K562 (cell line): ENCODE results near the gene UBE2L3. TPM values are rescaled to one million over a fixed set of nuclear protein-coding genes. Genes with fewer than 3 reads are reported as not detected.

ENCODE experiments used
- ELK1 ChIP-seq: sonication (generic); formaldehyde crosslinking; IDR thresholded peaks from 2 replicates; pipeline ENCODE4 v1.8.1; 2022; ENCODE audit warnings: missing genetic modification reagents
- GTF2E2 ChIP-seq: fragments of 200-800 bp; sonication (Bioruptor generic); IDR thresholded peaks from 2 replicates; pipeline ENCODE4 v1.6.1; 2016; ENCODE audit warnings: missing genetic modification characterization, missing compliant biosample characterization
- HDAC3 ChIP-seq: fragments of 450-650 bp; IDR thresholded peaks from 2 replicates; pipeline ENCODE4 v1.6.1; 2018; ENCODE audit warnings: borderline replicate concordance, mild to moderate bottlenecking, moderate library complexity; ENCODE audit not compliant: partially characterized antibody
- SAP30 ChIP-seq: fragments of 200-600 bp; sonication (generic); IDR thresholded peaks from 2 replicates; pipeline ENCODE4 v1.6.1; 2012; ENCODE audit warnings: borderline replicate concordance, low read depth, mild to moderate bottlenecking, moderate library complexity, low read length, control low read depth, inconsistent platforms; ENCODE audit not compliant: insufficient read depth, poor library complexity, severe bottlenecking
- USF2 ChIP-seq: sonication (generic); formaldehyde crosslinking; IDR thresholded peaks from 2 replicates; pipeline ENCODE4 v1.5.0; 2020; ENCODE audit warnings: missing genetic modification reagents
- ZBTB2 ChIP-seq: fragments of 450-650 bp; IDR thresholded peaks from 2 replicates; pipeline ENCODE4 v1.6.1; 2016; ENCODE audit warnings: antibody characterized with exemption
- ZBTB40 ChIP-seq, 2 experiments: fragments of 450-650 bp in 1 of 2; sonication (generic) in 1 of 2; formaldehyde crosslinking in 1 of 2; IDR thresholded peaks; 2 replicates each; pipeline versions ENCODE4 v1.7.1 to v1.9.0; 2016 to 2022; ENCODE audit warnings: inconsistent platforms in 1 of 2, mild to moderate bottlenecking in 1 of 2, missing genetic modification reagents in 1 of 2
- ZBTB43 ChIP-seq: sonication (generic); formaldehyde crosslinking; IDR thresholded peaks from 2 replicates; pipeline ENCODE4 v1.8.0; 2023; ENCODE audit warnings: mild to moderate bottlenecking, missing genetic modification reagents
- ZNF212 ChIP-seq: fragments of 450-650 bp; formaldehyde crosslinking; IDR thresholded peaks from 2 replicates; pipeline ENCODE4 v1.4.0; 2020; ENCODE audit warnings: mild to moderate bottlenecking
- ZNF740 ChIP-seq, 3 experiments: fragments of 200-800 bp in 1 of 3; sonication (Bioruptor generic) in 1 of 3; sonication (generic) in 1 of 3; formaldehyde crosslinking in 1 of 3; IDR thresholded peaks; 2 replicates each; pipeline versions ENCODE4 v1.6.1 to v1.8.0; 2016 to 2022; ENCODE audit warnings: mild to moderate bottlenecking in 2 of 3, missing compliant biosample characterization in 2 of 3, missing genetic modification characterization in 2 of 3, missing genetic modification reagents in 1 of 3
- polyA plus RNA-seq, 8 experiments: library from polyadenylated mRNA; depleted of rRNA in 4 of 8; stranded (reverse) in 5 of 8; unstranded in 3 of 8; fragments of >200 nt; fragmentation: Nextera tagmentation in 2 of 8; fragmentation: Illumina TruSeq in 1 of 8; extraction: Ambion mirVana in 2 of 8; extraction: Trizol in 1 of 8; gene quantifications; 2 replicates each; pipeline versions ENCODE4 v1.2.1 to v1.2.3, GENCODE V29; 2011 to 2014; ENCODE audit warnings: inconsistent platforms in 1 of 8, missing spikeins in 1 of 8
- total RNA-seq, 7 experiments: library from RNA; depleted of rRNA in 6 of 7; stranded (reverse); fragments of >200 nt in 6 of 7; fragmentation: Illumina TruSeq in 2 of 7; extraction: Trizol in 2 of 7; gene quantifications; 2 replicates each; pipeline versions ENCODE4 v1.2.1 to v1.2.3, GENCODE V29; 2011 to 2021; ENCODE audit warnings: low replicate concordance in 1 of 7

Gene UBE2L3
- total and polyA plus RNA-seq, 9 of the 15 experiments (the other 6 are each of a cell fraction or from before 2014, with no cell fraction given): 215 to 625 (median 285) TPM

- TF ChIP-seq SAP30 (no peak), ZBTB40 (IDR thresholded peaks at IDR 0.05) (no peak), ZBTB40 (CRISPR knock-in tag; IDR thresholded peaks at IDR 0.05) (peak; percentile 37; the same call in 1 of the 2 replicates), ZBTB43 (CRISPR knock-in tag) (no peak), ZNF740 (CRISPR knock-in tag; IDR thresholded peaks at IDR 0.05) (no peak), ZNF740 (tag; IDR thresholded peaks at IDR 0.05) (no peak), ZBTB2 (no peak), USF2 (CRISPR knock-in tag) (peak; percentile 16; the same call in 1 of the 2 replicates), ZNF212 (CRISPR knock-in tag) (no peak), HDAC3 (no peak), ELK1 (CRISPR knock-in tag) (0 out of 2 replicates have a peak, but pooled peaks have one; percentile 60), GTF2E2 (no peak)
Observed at GRCh38 chr22:21602579-21602978, 35.1 kb downstream of the UBE2L3 start (continued).
